Activated CD8-positive, alpha-beta memory T cell treated with anti-CD3 and anti-CD28 coated beads, Interleukin-2, amount 10 ng/mL, durations not matched to agents 7 days and 5 days (primary cell): ENCODE results near the gene FBXO9. TPM values are rescaled to one million over a fixed set of nuclear protein-coding genes. Genes with fewer than 3 reads are reported as not detected.

Source experiments
- ATAC-seq: fragments of 150-1000 bp; cut with Tn5 transposase; one replicate; pipeline ENCODE4 v1.10.0; 2021; ENCODE audit warnings: moderate library complexity
- CTCF ChIA-PET: fragments of 350-600 bp; sonication (Branson Sonifier 250); formaldehyde crosslinking; loops from one replicate; lab custom pipeline; 2021; ENCODE audit warnings: antibody characterized with exemption; lab: Charles Lee
- DNase-seq: peaks from one replicate; pipeline ENCODE4 v3.0.0-alpha.2; 2020
- H3K27ac Mint-ChIP-seq: one replicate; pipeline ENCODE4 v1.8.0; 2021; ENCODE audit warnings: mild to moderate bottlenecking, mixed read lengths
- H3K27me3 Mint-ChIP-seq: one replicate; pipeline ENCODE4 v1.8.0; 2021; ENCODE audit warnings: mixed read lengths
- H3K36me3 Mint-ChIP-seq: one replicate; pipeline ENCODE4 v1.8.0; 2021; ENCODE audit warnings: mild to moderate bottlenecking, mixed read lengths
- H3K4me1 Mint-ChIP-seq: one replicate; pipeline ENCODE4 v1.8.0; 2021; ENCODE audit warnings: mixed read lengths
- H3K4me3 Mint-ChIP-seq: one replicate; pipeline ENCODE4 v1.8.0; 2021; ENCODE audit warnings: mild to moderate bottlenecking, moderate library complexity, mixed read lengths
- H3K9me3 Mint-ChIP-seq: one replicate; pipeline ENCODE4 v1.8.0; 2022; ENCODE audit warnings: low read depth, mixed read lengths
- total RNA-seq, 2 experiments: library from RNA; stranded (reverse); gene quantifications; one replicate each; pipeline ENCODE4 v1.2.3, GENCODE V29; 2021

FBXO9 gene
- total RNA-seq, 2 experiments from 2014 or later = 61.8 to 67.3 TPM

- Mint-ChIP-seq H3K4me1 (no peaks in the 10 kb centered on the region), H3K27me3 (peaks cover 14% of the 10 kb centered on the region), H3K27ac (no peak overlapping the region), H3K36me3 (no peaks in the 10 kb centered on the region), H3K9me3 (no peaks in the 10 kb centered on the region), H3K4me3 (no peak overlapping the region)
- DNase-seq (no peak), ATAC-seq (no peak)
- CTCF ChIA-PET = no interaction called here
Observed at GRCh38 chr6:53136000-53136609, 70.9 kb downstream of the FBXO9 start.

GRCh38 chr6:53139841-53140413 lies 74.7 kb downstream of the FBXO9 start:
- no peaks in the 10 kb centered on the region for H3K4me1 Mint-ChIP-seq
- H3K27ac Mint-ChIP-seq = no peak overlapping the region
- no peaks in the 10 kb centered on the region for H3K36me3 Mint-ChIP-seq
- no peaks in the 10 kb centered on the region for H3K9me3 Mint-ChIP-seq
- no peak overlapping the region for H3K4me3 Mint-ChIP-seq
- CTCF ChIA-PET = interaction anchor here (0.6 kb wide), 2 partner anchors 17 to 26 kb away, joined by 3 read pairs; no protein-coding TSS in a partner anchor
- ATAC-seq = no peak
- peaks cover 31% of the 10 kb centered on the region for H3K27me3 Mint-ChIP-seq
- no peak for DNase-seq

- Mint-ChIP-seq H3K4me3 (no peak overlapping the region), H3K36me3 (no peaks in the 10 kb centered on the region), H3K9me3 (no peaks in the 10 kb centered on the region), H3K27ac (no peak overlapping the region), H3K4me1 (no peaks in the 10 kb centered on the region), H3K27me3 (peaks cover 28% of the 10 kb centered on the region)
- CTCF ChIA-PET = interaction anchor here (0.7 kb wide), 2 partner anchors 268 to 588 kb away, joined by 4 to 5 read pairs; no protein-coding TSS in a partner anchor
- DNase-seq = no peak
- no peak for ATAC-seq
Observed at GRCh38 chr6:53142810-53143209, 77.6 kb downstream of the FBXO9 start.

GRCh38 chr6:53143710-53144109 lies 78.5 kb downstream of the FBXO9 start:
- DNase-seq = no peak
- no peak overlapping the region for H3K27ac Mint-ChIP-seq
- peaks cover 22% of the 10 kb centered on the region for H3K27me3 Mint-ChIP-seq
- no peaks in the 10 kb centered on the region for H3K4me1 Mint-ChIP-seq
- H3K9me3 Mint-ChIP-seq = no peaks in the 10 kb centered on the region
- no peak overlapping the region for H3K4me3 Mint-ChIP-seq
- no peak for ATAC-seq
- CTCF ChIA-PET = no interaction called here
- no peaks in the 10 kb centered on the region for H3K36me3 Mint-ChIP-seq

GRCh38 chr6:53144802-53145201 lies 79.6 kb downstream of the FBXO9 start:
- CTCF ChIA-PET = no interaction called here
- H3K27ac Mint-ChIP-seq = no peak overlapping the region
- H3K36me3 Mint-ChIP-seq = no peaks in the 10 kb centered on the region
- no peak overlapping the region for H3K4me3 Mint-ChIP-seq
- no peaks in the 10 kb centered on the region for H3K9me3 Mint-ChIP-seq
- no peak for DNase-seq
- no peak for ATAC-seq
- peaks cover 22% of the 10 kb centered on the region for H3K27me3 Mint-ChIP-seq
- no peaks in the 10 kb centered on the region for H3K4me1 Mint-ChIP-seq

- CTCF ChIA-PET = no interaction called here
- no peak within 1 kb of the TSS for H3K4me3 Mint-ChIP-seq
- H3K36me3 Mint-ChIP-seq = no peaks in the 10 kb centered on the region
- no peaks in the 10 kb centered on the region for H3K9me3 Mint-ChIP-seq
- no peak within 1 kb of the TSS for H3K27ac Mint-ChIP-seq
- no peak for ATAC-seq
- peaks cover 12% of the 10 kb centered on the region for H3K27me3 Mint-ChIP-seq
- DNase-seq = no peak
- no peaks in the 10 kb centered on the region for H3K4me1 Mint-ChIP-seq
Observed at GRCh38 chr6:53148684-53149083, 83.5 kb downstream of the FBXO9 start, which contains the start of gene GCM1. Gene GCM1, minus strand, starts transcription at chr6:53148841. Its CDS starts 3,209 bp downstream, at chr6:53145632.

Other genes with a start within 250 kb of the FBXO9 start
- not detected for gene GSTA5, start 224.6 kb upstream of the FBXO9 start, total RNA-seq
- not detected for gene GSTA3, start 155.7 kb upstream of the FBXO9 start, total RNA-seq
- 1 to 10 TPM; 2.9 to 5.8 TPM for gene GSTA4, start 70.1 kb upstream of the FBXO9 start, total RNA-seq
- 1 to 10 TPM; 5.9 to 7.5 TPM for gene CILK1, start 3.6 kb upstream of the FBXO9 start, total RNA-seq
- gene GCM1, start 83.4 kb downstream of the FBXO9 start, total RNA-seq = under 1 TPM in 1 of 2 experiments, not detected in 1; 0.09 TPM